ENCODE measurements around the gene KRT76. TPM values are rescaled to one million over a fixed set of nuclear protein-coding genes. Genes with fewer than 3 reads are reported as not detected.
"Not testable (repeated sequence)": the region's sequence is repeated elsewhere in the genome, so short reads cannot be mapped to it uniquely, and the experiment has no call there.

Gene KRT76
- total RNA-seq, 1 donor from 2014 or later = not detected

- Mint-ChIP-seq H3K9me3 (ENCODE audit: unreplicated experiment) (no peaks in the 10 kb centered on the region), H3K4me3 (ENCODE audit: unreplicated experiment) (no peak overlapping the region), H3K36me3 (ENCODE audit: unreplicated experiment) (no peaks in the 10 kb centered on the region), H3K4me1 (ENCODE audit: unreplicated experiment) (no peaks in the 10 kb centered on the region), H3K27ac (ENCODE audit: unreplicated experiment) (no peak overlapping the region), H3K27me3 (ENCODE audit: unreplicated experiment) (peaks cover 33% of the 10 kb centered on the region)
- TF ChIP-seq CTCF (IDR thresholded peaks at IDR 0.05) = no peak
- no peak for DNase-seq (ENCODE audit: extremely low spot score, unreplicated experiment)
Observed at GRCh38 chr12:52797529-52797894, 20.4 kb upstream of the KRT76 start.

GRCh38 chr12:52796839-52797528, 19.8 kb upstream of the KRT76 start:
- no peak overlapping the region for H3K4me3 Mint-ChIP-seq (ENCODE audit: unreplicated experiment)
- no peaks in the 10 kb centered on the region for H3K36me3 Mint-ChIP-seq (ENCODE audit: unreplicated experiment)
- H3K9me3 Mint-ChIP-seq (ENCODE audit: unreplicated experiment) = no peaks in the 10 kb centered on the region
- no peak overlapping the region for H3K27ac Mint-ChIP-seq (ENCODE audit: unreplicated experiment)
- peaks cover 30% of the 10 kb centered on the region for H3K27me3 Mint-ChIP-seq (ENCODE audit: unreplicated experiment)
- no peaks in the 10 kb centered on the region for H3K4me1 Mint-ChIP-seq (ENCODE audit: unreplicated experiment)
- no peak for TF ChIP-seq CTCF (IDR thresholded peaks at IDR 0.05)
- no peak for DNase-seq (ENCODE audit: extremely low spot score, unreplicated experiment)

GRCh38 chr12:52796429-52796794, 19.3 kb upstream of the KRT76 start:
- peaks cover 31% of the 10 kb centered on the region for H3K27me3 Mint-ChIP-seq (ENCODE audit: unreplicated experiment)
- no peaks in the 10 kb centered on the region for H3K36me3 Mint-ChIP-seq (ENCODE audit: unreplicated experiment)
- no peaks in the 10 kb centered on the region for H3K4me1 Mint-ChIP-seq (ENCODE audit: unreplicated experiment)
- no peak overlapping the region for H3K4me3 Mint-ChIP-seq (ENCODE audit: unreplicated experiment)
- no peak for TF ChIP-seq CTCF (IDR thresholded peaks at IDR 0.05)
- no peaks in the 10 kb centered on the region for H3K9me3 Mint-ChIP-seq (ENCODE audit: unreplicated experiment)
- DNase-seq (ENCODE audit: extremely low spot score, unreplicated experiment) = no peak
- H3K27ac Mint-ChIP-seq (ENCODE audit: unreplicated experiment) = no peak overlapping the region

- peaks cover 31% of the 10 kb centered on the region for H3K27me3 Mint-ChIP-seq (ENCODE audit: unreplicated experiment)
- no peak for DNase-seq (ENCODE audit: extremely low spot score, unreplicated experiment)
- TF ChIP-seq CTCF (IDR thresholded peaks at IDR 0.05) = no peak
- no peaks in the 10 kb centered on the region for H3K4me1 Mint-ChIP-seq (ENCODE audit: unreplicated experiment)
- no peaks in the 10 kb centered on the region for H3K9me3 Mint-ChIP-seq (ENCODE audit: unreplicated experiment)
- H3K4me3 Mint-ChIP-seq (ENCODE audit: unreplicated experiment) = no peak within 1 kb of the TSS
- H3K36me3 Mint-ChIP-seq (ENCODE audit: unreplicated experiment) = no peaks in the 10 kb centered on the region
- H3K27ac Mint-ChIP-seq (ENCODE audit: unreplicated experiment) = no peak within 1 kb of the TSS
Observed at GRCh38 chr12:52795694-52796428, 18.7 kb upstream of the KRT76 start, which contains the start of gene KRT3. Gene KRT3 (minus strand): TSS chr12:52796117. CDS start chr12:52796042, 75 bp downstream.

- H3K27me3 Mint-ChIP-seq (ENCODE audit: unreplicated experiment) = peaks cover 31% of the 10 kb centered on the region
- not testable (repeated sequence) for DNase-seq (ENCODE audit: extremely low spot score, unreplicated experiment); H3K27ac Mint-ChIP-seq (ENCODE audit: unreplicated experiment); H3K36me3 Mint-ChIP-seq (ENCODE audit: unreplicated experiment); H3K4me3 Mint-ChIP-seq (ENCODE audit: unreplicated experiment); H3K4me1 Mint-ChIP-seq (ENCODE audit: unreplicated experiment); H3K9me3 Mint-ChIP-seq (ENCODE audit: unreplicated experiment)
Observed at GRCh38 chr12:52795332-52795674, 18.2 kb upstream of the KRT76 start.

Measured in osteocyte (in vitro differentiated cells).